ENCODE results near the gene DDX1.

GRCh38 chr2:15623481-15623796, 31.8 kb downstream of the DDX1 start:
- TF ChIP-seq NFIC (IDR thresholded peaks at IDR 0.05) (no peak), RAD21 (IDR thresholded peaks at IDR 0.05; ENCODE audit: low read depth) (no peak), EP300 (IDR thresholded peaks at IDR 0.05; ENCODE audit: borderline replicate concordance) (no peak), EGR1 (IDR thresholded peaks at IDR 0.05) (no peak), CEBPB (IDR thresholded peaks at IDR 0.05) (no peak), USF1 (IDR thresholded peaks at IDR 0.05) (no peak), CREB1 (IDR thresholded peaks at IDR 0.05; ENCODE audit: low read depth) (no peak), REST (IDR thresholded peaks at IDR 0.05; ENCODE audit: low read depth) (no peak)

Data from Ishikawa (cell line).